AG09319 (cell line): ENCODE data around the gene TAF5L.

Experiments used
- DNase-seq: peaks from one replicate; pipeline ENCODE4 v3.0.0-alpha.2; 2010; ENCODE audit warnings: low read depth; ENCODE audit errors: extremely low read depth
- TF ChIP-seq, protein P1 (sequence below): IDR thresholded peaks from 2 replicates; pipeline ENCODE4 v1.5.1; 2011; ENCODE audit warnings: low read depth, mild to moderate bottlenecking, inconsistent platforms, low read length, moderate library complexity

TAF5L gene

DNA sequence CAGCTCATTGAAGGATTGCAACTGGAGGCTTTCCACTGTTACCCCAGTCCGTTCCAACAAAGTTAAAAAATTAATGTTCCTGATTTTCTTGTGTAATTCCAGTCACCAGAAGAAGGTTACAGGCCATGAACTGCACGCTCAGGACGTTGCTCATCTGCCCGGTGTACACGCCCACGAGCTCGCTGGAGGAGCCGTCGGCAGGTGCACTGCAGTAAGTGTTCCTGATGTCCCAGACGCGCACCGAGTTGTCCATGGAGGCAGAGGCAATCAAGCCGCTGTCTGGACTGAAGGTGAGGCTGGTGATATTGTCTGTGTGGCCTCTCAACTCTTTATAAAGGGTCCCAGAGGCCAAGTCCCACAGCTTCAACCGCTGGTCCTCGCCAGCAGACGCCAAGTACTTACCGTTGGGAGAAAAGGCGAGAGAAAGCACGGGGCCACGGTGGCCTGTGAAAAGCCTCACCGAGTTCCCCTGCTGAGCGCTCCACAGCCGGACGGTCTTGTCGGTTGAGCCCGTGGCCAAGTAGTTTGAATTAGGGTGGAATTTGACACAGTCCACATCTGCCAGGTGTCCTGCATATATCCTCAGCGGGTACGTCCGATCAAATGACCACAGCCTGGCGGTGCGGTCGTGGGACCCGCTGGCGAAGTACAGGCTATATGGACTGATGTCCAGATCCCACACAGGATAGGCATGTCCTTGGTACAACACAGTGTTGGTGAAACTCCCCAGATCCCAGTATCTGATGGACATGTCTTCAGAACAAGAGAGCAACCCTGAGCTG lies 31.5 kb downstream of the TAF5L start:
- no peak for DNase-seq
- TF ChIP-seq, protein P1, sequence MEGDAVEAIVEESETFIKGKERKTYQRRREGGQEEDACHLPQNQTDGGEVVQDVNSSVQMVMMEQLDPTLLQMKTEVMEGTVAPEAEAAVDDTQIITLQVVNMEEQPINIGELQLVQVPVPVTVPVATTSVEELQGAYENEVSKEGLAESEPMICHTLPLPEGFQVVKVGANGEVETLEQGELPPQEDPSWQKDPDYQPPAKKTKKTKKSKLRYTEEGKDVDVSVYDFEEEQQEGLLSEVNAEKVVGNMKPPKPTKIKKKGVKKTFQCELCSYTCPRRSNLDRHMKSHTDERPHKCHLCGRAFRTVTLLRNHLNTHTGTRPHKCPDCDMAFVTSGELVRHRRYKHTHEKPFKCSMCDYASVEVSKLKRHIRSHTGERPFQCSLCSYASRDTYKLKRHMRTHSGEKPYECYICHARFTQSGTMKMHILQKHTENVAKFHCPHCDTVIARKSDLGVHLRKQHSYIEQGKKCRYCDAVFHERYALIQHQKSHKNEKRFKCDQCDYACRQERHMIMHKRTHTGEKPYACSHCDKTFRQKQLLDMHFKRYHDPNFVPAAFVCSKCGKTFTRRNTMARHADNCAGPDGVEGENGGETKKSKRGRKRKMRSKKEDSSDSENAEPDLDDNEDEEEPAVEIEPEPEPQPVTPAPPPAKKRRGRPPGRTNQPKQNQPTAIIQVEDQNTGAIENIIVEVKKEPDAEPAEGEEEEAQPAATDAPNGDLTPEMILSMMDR = no peak

DNA sequence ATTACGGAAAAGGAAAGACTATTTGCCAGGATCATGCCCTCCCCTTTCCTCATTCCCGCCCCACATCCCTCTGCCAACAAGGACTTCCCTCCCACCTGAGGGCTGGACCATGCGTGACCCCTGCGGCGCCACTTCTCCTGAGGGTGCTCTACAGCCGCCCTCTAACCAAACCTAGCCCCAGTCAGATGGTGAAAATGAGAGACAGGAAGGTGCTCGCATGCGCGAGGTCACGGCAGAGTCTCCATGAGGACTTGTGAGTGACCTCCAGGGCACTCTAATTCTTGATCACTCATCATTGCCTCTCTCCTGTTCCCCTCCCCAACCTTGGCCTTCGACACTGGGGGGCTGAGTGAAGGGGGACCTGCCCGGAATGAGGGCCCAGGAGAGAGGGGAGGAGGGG lies 32.1 kb downstream of the TAF5L start:
- no peak for DNase-seq
- TF ChIP-seq, protein P1 = no peak

DNA sequence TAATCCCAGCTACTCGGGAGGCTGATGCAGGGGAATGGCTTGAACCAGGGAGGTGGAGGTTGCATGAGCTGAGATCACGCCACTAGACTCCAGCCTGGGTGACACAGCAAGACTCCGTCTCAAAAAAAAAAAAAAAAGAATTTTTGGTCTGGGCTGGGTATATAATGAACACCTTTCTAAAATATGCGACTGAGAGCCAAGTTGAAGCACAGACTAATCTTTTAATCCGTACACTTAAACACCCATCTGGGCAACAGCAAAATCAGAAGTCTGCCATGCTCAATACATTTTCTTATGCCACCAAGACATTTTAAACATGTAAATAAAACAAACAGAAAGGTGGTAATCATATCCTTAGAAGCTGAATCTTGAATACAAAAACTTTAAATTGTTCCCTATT lies 35.8 kb downstream of the TAF5L start:
- DNase-seq = no peak
- TF ChIP-seq, protein P1 = no peak

DNA sequence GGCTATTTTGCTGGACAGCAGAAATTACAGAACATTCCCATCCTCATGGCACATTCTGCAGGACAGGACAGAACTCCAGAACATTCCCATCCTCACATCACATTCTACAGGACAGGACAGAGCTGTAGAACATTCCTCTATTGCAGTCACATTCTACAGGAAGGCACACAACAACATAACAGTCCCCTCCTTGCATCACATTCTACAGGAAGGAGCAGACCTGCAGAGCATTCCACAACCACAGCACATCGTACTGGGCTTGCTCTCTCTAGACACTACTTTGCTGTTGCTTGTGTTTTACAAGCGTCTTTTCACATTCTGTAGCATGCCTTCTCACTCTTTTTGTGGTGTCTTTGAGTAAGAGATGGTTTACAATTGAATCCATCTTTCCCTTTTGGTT lies 40.6 kb downstream of the TAF5L start:
- no peak for DNase-seq
- TF ChIP-seq, protein P1 = no peak

DNA sequence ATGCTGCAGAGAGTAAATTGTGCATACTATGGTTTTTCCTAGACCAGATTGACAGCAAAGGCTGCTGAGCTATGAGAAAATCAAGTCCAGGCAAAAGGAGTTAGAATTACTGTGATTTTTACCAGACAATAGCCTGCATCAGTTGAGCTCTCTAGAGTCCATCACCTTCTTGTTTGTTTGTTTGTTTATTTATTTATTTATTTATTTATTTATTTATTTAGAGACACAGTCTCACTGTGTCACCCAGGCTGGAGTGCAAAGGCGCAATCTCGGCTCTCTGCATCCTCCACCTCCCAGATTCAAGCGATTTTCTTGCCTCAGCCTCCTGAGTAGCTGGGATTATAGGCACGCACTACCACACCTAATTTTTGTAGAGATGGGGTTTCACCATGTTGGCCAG lies 43.2 kb downstream of the TAF5L start:
- TF ChIP-seq, protein P1 = no peak

DNA sequence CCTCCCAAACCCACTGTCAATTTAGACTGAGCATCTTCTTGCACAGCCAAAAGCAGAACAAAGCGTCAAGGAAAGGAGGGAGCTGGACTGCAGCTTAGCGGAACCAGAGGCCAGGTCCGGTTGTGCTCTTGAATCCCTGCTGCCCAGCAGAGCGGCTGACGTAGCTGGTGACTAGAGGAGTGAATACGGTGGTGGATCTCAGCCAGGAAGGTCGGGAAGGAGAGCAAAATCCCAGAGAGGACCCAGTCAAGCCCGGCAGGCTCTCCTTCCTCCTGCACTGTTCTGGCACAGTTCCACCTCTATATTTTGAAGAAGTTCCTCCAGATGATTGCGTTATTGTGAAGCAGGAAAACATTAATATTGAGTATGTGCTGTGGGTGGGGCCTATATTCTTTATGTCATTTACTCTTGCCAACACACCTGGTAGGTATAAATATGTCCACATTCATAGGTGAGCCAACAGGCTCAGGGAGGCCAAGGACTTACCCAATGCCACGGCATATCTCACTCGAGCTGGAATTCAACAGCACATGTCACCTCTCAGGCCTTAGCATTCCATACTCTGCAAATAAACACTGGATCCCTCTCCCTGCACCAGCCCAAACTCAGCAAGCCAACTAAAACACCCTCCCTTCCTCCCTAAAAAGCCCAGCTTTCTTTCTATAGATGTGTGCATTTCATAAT lies 43.8 kb downstream of the TAF5L start:
- DNase-seq = no peak
- TF ChIP-seq, protein P1 = no peak

More for the DNA sequence above, 43.2 kb downstream of the TAF5L start:
- DNase-seq = no peak

DNA sequence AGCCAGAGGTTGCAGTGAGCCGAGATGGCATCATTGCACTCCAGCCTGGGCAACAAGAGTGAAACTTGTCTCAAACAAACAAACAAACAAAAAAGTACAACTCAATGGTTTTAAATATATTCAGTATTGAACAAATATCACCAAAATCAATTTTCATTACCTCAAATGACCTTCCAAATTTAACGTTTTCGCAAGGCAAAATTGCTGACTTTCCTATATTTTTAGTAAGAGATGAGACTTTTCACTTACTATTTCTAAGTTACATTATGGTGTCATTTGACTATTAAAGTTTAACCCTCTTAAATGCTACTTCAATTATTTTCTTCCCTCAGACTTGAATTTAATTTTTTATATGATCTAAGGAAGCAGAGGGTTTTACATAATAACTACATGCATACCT lies 44.4 kb downstream of the TAF5L start:
- TF ChIP-seq, protein P1 = no peak
- no peak for DNase-seq
